NOMO-1 treated with DMSO at 0.1 percent for 48 hours (cell line): Measurements from ENCODE around the gene CCDC57.
A peak's percentile ranks its signal among the peaks of the same experiment; 100 is the strongest.

Experiments used
- DNase-seq: peaks from one replicate; lab custom pipeline; 2025; ENCODE audit not compliant: unreplicated experiment; lab: John Stamatoyannopoulos, UW

Gene CCDC57

GRCh38 chr17:82236142-82236971 lies 23.7 kb upstream of the CCDC57 start:
- peak; percentile 44 for DNase-seq

- peak; percentile 34 for DNase-seq
Observed at GRCh38 chr17:82235775-82236141, 23.1 kb upstream of the CCDC57 start.

- no peak for DNase-seq
Observed at GRCh38 chr17:82235056-82235774, 22.6 kb upstream of the CCDC57 start.

GRCh38 chr17:82234211-82235055 lies 21.8 kb upstream of the CCDC57 start:
- no peak for DNase-seq

- DNase-seq: no peak
Observed at GRCh38 chr17:82232876-82233785, 20.5 kb upstream of the CCDC57 start.

GRCh38 chr17:82232322-82232820 lies 19.7 kb upstream of the CCDC57 start:
- no peak for DNase-seq

GRCh38 chr17:82231562-82232321 lies 19.1 kb upstream of the CCDC57 start:
- DNase-seq: peak; percentile 85

- DNase-seq: no peak
Observed at GRCh38 chr17:82231312-82231561, 18.6 kb upstream of the CCDC57 start.

GRCh38 chr17:82230609-82231311 lies 18.1 kb upstream of the CCDC57 start:
- DNase-seq: peak; percentile 83

GRCh38 chr17:82229698-82230608 lies 17.3 kb upstream of the CCDC57 start:
- no peak for DNase-seq

- peak; percentile 61 for DNase-seq
Observed at GRCh38 chr17:82228842-82229697, 16.4 kb upstream of the CCDC57 start, which contains the start of gene SLC16A3. TSS of gene SLC16A3 (plus strand) at chr17:82229042. CDS start at chr17:82236009, 6,967 bp downstream.

- peak; percentile 55 for DNase-seq
Observed at GRCh38 chr17:82228278-82228841, 15.7 kb upstream of the CCDC57 start.

- no peak for DNase-seq
Observed at GRCh38 chr17:82227629-82228277, 15.1 kb upstream of the CCDC57 start.

- DNase-seq: no peak
Observed at GRCh38 chr17:82226809-82227628, 14.4 kb upstream of the CCDC57 start.

GRCh38 chr17:82226146-82226808 lies 13.6 kb upstream of the CCDC57 start:
- DNase-seq: no peak
